Neural cell (in vitro differentiated cells): ENCODE results near the gene SIT1.

ENCODE experiments used
- EP300 ChIP-seq: fragments of 450-650 bp; conservative IDR thresholded peaks from 2 replicates; pipeline ENCODE4 v1.6.1; 2014; ENCODE audit warnings: antibody characterized with exemption, mild to moderate bottlenecking, moderate library complexity; ENCODE audit not compliant: poor library complexity, severe bottlenecking
- EZH2 ChIP-seq: fragments of 200-600, 300-800 bp; shearing (Covaris generic), sonication (generic); IDR thresholded peaks from 2 replicates; pipeline ENCODE4 v1.6.1; 2014; ENCODE audit warnings: antibody characterized with exemption, low read length, borderline replicate concordance, mild to moderate bottlenecking; ENCODE audit not compliant: insufficient read depth, poor library complexity, severe bottlenecking
- POLR2AphosphoS5 ChIP-seq: IDR thresholded peaks from 2 replicates; pipeline ENCODE4 v1.6.1; 2012
- RAD21 ChIP-seq: fragments of 450-650 bp; conservative IDR thresholded peaks from 2 replicates; pipeline ENCODE4 v1.6.1; 2014; ENCODE audit warnings: antibody characterized with exemption, mild to moderate bottlenecking, moderate library complexity
- SMC3 ChIP-seq: fragments of 450-650 bp; conservative IDR thresholded peaks from 2 replicates; pipeline ENCODE4 v1.6.1; 2014; ENCODE audit warnings: antibody characterized with exemption, mild to moderate bottlenecking, moderate library complexity; ENCODE audit not compliant: poor library complexity
- TAF1 ChIP-seq: IDR thresholded peaks from 2 replicates; pipeline ENCODE4 v1.6.1; 2012; ENCODE audit warnings: low read depth
- TF ChIP-seq, protein P1 (sequence below): fragments of 450-650 bp; IDR thresholded peaks from 2 replicates; pipeline ENCODE4 v1.5.1; 2014; ENCODE audit warnings: antibody characterized with exemption, mild to moderate bottlenecking, moderate library complexity; ENCODE audit not compliant: poor library complexity, severe bottlenecking

DNA sequence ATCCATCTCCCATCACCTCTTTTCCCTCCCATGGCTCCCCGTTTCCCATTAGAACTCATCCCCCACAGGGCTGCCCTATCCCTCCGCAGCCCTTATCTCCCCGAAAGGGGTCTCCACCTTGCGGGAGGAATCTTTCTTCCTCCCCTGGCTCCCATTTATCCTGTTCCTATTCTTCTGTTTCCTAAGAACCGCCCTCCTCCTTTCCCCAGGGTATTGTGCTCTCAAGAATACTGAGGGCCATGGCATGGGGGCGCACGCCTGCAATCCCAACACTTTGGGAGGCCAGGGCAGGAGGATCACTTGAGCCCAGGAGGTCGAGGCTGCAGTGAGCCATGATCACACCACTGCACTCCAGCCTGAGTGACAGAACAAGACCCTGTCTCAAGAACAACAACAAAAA is 33.2 kb downstream of the SIT1 start:
- TF ChIP-seq, protein P1, sequence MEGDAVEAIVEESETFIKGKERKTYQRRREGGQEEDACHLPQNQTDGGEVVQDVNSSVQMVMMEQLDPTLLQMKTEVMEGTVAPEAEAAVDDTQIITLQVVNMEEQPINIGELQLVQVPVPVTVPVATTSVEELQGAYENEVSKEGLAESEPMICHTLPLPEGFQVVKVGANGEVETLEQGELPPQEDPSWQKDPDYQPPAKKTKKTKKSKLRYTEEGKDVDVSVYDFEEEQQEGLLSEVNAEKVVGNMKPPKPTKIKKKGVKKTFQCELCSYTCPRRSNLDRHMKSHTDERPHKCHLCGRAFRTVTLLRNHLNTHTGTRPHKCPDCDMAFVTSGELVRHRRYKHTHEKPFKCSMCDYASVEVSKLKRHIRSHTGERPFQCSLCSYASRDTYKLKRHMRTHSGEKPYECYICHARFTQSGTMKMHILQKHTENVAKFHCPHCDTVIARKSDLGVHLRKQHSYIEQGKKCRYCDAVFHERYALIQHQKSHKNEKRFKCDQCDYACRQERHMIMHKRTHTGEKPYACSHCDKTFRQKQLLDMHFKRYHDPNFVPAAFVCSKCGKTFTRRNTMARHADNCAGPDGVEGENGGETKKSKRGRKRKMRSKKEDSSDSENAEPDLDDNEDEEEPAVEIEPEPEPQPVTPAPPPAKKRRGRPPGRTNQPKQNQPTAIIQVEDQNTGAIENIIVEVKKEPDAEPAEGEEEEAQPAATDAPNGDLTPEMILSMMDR: no peak
- TF ChIP-seq EZH2: no peak
- no peak for TF ChIP-seq POLR2AphosphoS5
- TF ChIP-seq TAF1: no peak
- no peak for TF ChIP-seq SMC3
- TF ChIP-seq EP300: no peak
- no peak for TF ChIP-seq RAD21
